Ureter (tissue), 1 donor: ENCODE measurements around the gene IFIH1. TPM values are rescaled to one million over a fixed set of nuclear protein-coding genes. Genes with fewer than 3 reads are reported as not detected.

Source experiments
- DNase-seq: peaks from one replicate; pipeline ENCODE4 v3.0.0-alpha.2; 2020; ENCODE audit warnings: low spot score
- total RNA-seq: library from RNA; stranded (reverse); gene quantifications from one replicate; pipeline ENCODE4 v1.2.4, GENCODE V29; 2023
- donor health status: DM: yes; HTN: yes; CAD: no.

Gene IFIH1
- total RNA-seq, 1 donor from 2014 or later = 15.2 TPM

GRCh38 chr2:162308747-162309503 lies 9.6 kb downstream of the IFIH1 start:
- no peak for DNase-seq

GRCh38 chr2:162305901-162306300 lies 12.6 kb downstream of the IFIH1 start:
- DNase-seq = no peak

- no peak for DNase-seq
These were observed 16.6 kb downstream of the IFIH1 start for GRCh38 chr2:162301877-162302276.

GRCh38 chr2:162301151-162301804 lies 17.2 kb downstream of the IFIH1 start:
- no peak for DNase-seq

- DNase-seq = no peak
These were observed 18.2 kb downstream of the IFIH1 start for GRCh38 chr2:162300266-162300665.

GRCh38 chr2:162298669-162299335 lies 19.7 kb downstream of the IFIH1 start:
- DNase-seq = no peak

GRCh38 chr2:162297925-162298552 lies 20.4 kb downstream of the IFIH1 start:
- DNase-seq = peak; percentile 73

GRCh38 chr2:162295009-162295408 lies 23.5 kb downstream of the IFIH1 start:
- DNase-seq = no peak

- no peak for DNase-seq
These were observed 25.2 kb downstream of the IFIH1 start for GRCh38 chr2:162293122-162293786.

- DNase-seq = no peak
These were observed 26.7 kb downstream of the IFIH1 start for GRCh38 chr2:162291748-162292147.

- no peak for DNase-seq
These were observed 35.6 kb downstream of the IFIH1 start for GRCh38 chr2:162282765-162283425.

GRCh38 chr2:162280654-162281053 lies 37.8 kb downstream of the IFIH1 start:
- DNase-seq = no peak

GRCh38 chr2:162277381-162277780 lies 41.1 kb downstream of the IFIH1 start:
- no peak for DNase-seq

- no peak for DNase-seq
These were observed 50.5 kb downstream of the IFIH1 start for GRCh38 chr2:162267996-162268395.

GRCh38 chr2:162267496-162267895 lies 51.0 kb downstream of the IFIH1 start:
- DNase-seq = no peak

- no peak for DNase-seq
These were observed 52.1 kb downstream of the IFIH1 start for GRCh38 chr2:162266460-162266760.

GRCh38 chr2:162265666-162266459 lies 52.6 kb downstream of the IFIH1 start:
- no peak for DNase-seq

GRCh38 chr2:162261032-162261945 lies 57.2 kb downstream of the IFIH1 start:
- DNase-seq = peak; percentile 54

- DNase-seq = no peak
These were observed 59.8 kb downstream of the IFIH1 start for GRCh38 chr2:162258686-162259085.

GRCh38 chr2:162258169-162258568 lies 60.3 kb downstream of the IFIH1 start:
- DNase-seq = no peak
